Measurements from ENCODE around the gene KPNA2. TPM values are rescaled to one million over a fixed set of nuclear protein-coding genes. Genes with fewer than 3 reads are reported as not detected.

Gene KPNA2
- 10 to 100 TPM; 12.2 to 59.3 (median 23.3) TPM for total RNA-seq
- polyA plus RNA-seq = 10 to 100 TPM in 1 of 3 donors, 1 to 10 TPM in 2; 5.1 to 38.7 (median 8.5) TPM
- long read RNA-seq, donor 1, transcript KPNA2-201 (11 exons, 2,181 nt) = major isoform, 27 of 41 reads
- long read RNA-seq, donor 1, partial matches to known transcripts = 12 of 41 reads
- long read RNA-seq, donor 1, other reads (novel, unspliced or antisense) = 0 of 41 reads
- long read RNA-seq, donor 2, transcript KPNA2-201 (11 exons, 2,181 nt) = major isoform, 11 of 17 reads
- long read RNA-seq, donor 2, partial matches to known transcripts = 6 of 17 reads
- long read RNA-seq, donor 2, other reads (novel, unspliced or antisense) = 0 of 17 reads
- long read RNA-seq, donor 3, transcript KPNA2-201 (11 exons, 2,181 nt) = major isoform, 12 of 21 reads
- long read RNA-seq, donor 3, partial matches to known transcripts = 8 of 21 reads
- long read RNA-seq, donor 3, other reads (novel, unspliced or antisense) = 0 of 21 reads
- long read RNA-seq, donor 4, transcript KPNA2-201 (11 exons, 2,181 nt) = major isoform, 14 of 15 reads
- long read RNA-seq, donor 4, partial matches to known transcripts = 1 of 15 reads
- long read RNA-seq, donor 4, other reads (novel, unspliced or antisense) = 0 of 15 reads
- long read RNA-seq, donor 5, transcript KPNA2-201 (11 exons, 2,181 nt) = major isoform, 44 of 44 reads
- long read RNA-seq, donor 5, partial matches to known transcripts = 0 of 44 reads
- long read RNA-seq, donor 5, other reads (novel, unspliced or antisense) = 0 of 44 reads
- long read RNA-seq, donor 6, transcript KPNA2-201 (11 exons, 2,181 nt) = major isoform, 16 of 17 reads
- long read RNA-seq, donor 6, partial matches to known transcripts = 0 of 17 reads
- long read RNA-seq, donor 6, other reads (novel, unspliced or antisense) = 1 of 17 reads
- long read RNA-seq, donor 7, transcript KPNA2-201 (11 exons, 2,181 nt) = major isoform, 11 of 23 reads
- long read RNA-seq, donor 7, partial matches to known transcripts = 12 of 23 reads
- long read RNA-seq, donor 7, other reads (novel, unspliced or antisense) = 0 of 23 reads
- long read RNA-seq, donor 8, transcript KPNA2-201 (11 exons, 2,181 nt) = major isoform, 26 of 59 reads
- long read RNA-seq, donor 8, partial matches to known transcripts = 31 of 59 reads
- long read RNA-seq, donor 8, other reads (novel, unspliced or antisense) = 0 of 59 reads
- long read RNA-seq, donor 9, transcript KPNA2-201 (11 exons, 2,181 nt) = major isoform, 11 of 19 reads
- long read RNA-seq, donor 9, partial matches to known transcripts = 7 of 19 reads
- long read RNA-seq, donor 9, other reads (novel, unspliced or antisense) = 0 of 19 reads
- long read RNA-seq, donor 10, transcript KPNA2-201 (11 exons, 2,181 nt) = major isoform, 12 of 29 reads
- long read RNA-seq, donor 10, partial matches to known transcripts = 17 of 29 reads
- long read RNA-seq, donor 10, other reads (novel, unspliced or antisense) = 0 of 29 reads

- peaks cover 4 to 18% of the 10 kb centered on the region in 2 donors for H3K4me1 ChIP-seq (replicated peaks in 1 of 2)
- peak; percentile 95 to 98 (median 97) for DNase-seq
- H3K36me3 ChIP-seq (replicated peaks in 1 of 2) = peaks cover 0 to 17% of the 10 kb centered on the region in 2 donors
- 0 to 1% (median 0%) methylated on average over 11 to 68 of the region's 72 CpGs for WGBS, 4 donors
- H3K27me3 ChIP-seq = no peaks in the 10 kb centered on the region
- H3K4me3 ChIP-seq = peak within 1 kb of the TSS; percentile 33 to 88 (median 78)
- intact Hi-C loops (cut with DNase I) = no loop called here
- TF ChIP-seq POLR2A (IDR thresholded peaks at IDR 0.05) (peak; percentile 65 to 79), CTCF (IDR thresholded peaks at IDR 0.05) (peak in 1 of 6 experiments; percentile 2)
- H3K27ac ChIP-seq = peak within 1 kb of the TSS; percentile 65 to 85 (median 83)
- H3K9me3 ChIP-seq (replicated peaks in 1 of 3) = no peaks in the 10 kb centered on the region
Measured at GRCh38 chr17:68035523-68036303, at the start of gene KPNA2. Gene KPNA2 (plus strand): TSS chr17:68035735. CDS start chr17:68037133, 1,398 bp downstream.

- Histone ChIP-seq H3K4me3 (no peak overlapping the region), H3K27ac (no peak overlapping the region), H3K36me3 (replicated peaks in 1 of 2) (no peaks in the 10 kb centered on the region), H3K27me3 (no peaks in the 10 kb centered on the region), H3K9me3 (replicated peaks in 1 of 3) (no peaks in the 10 kb centered on the region), H3K4me1 (replicated peaks in 1 of 2) (peaks cover 15 to 24% of the 10 kb centered on the region in 2 donors)
- DNase-seq = no peak
- intact Hi-C loops (cut with DNase I) = no loop called here
- 93 to 96% (median 94%) methylated on average over 4 of the region's 4 CpGs for WGBS, 4 donors
- TF ChIP-seq CTCF (IDR thresholded peaks at IDR 0.05) (no peak), POLR2A (IDR thresholded peaks at IDR 0.05) (no peak)
Measured at GRCh38 chr17:67990909-67991308, 44.6 kb upstream of the KPNA2 start.

GRCh38 chr17:67992548-67993152 is 42.9 kb upstream of the KPNA2 start:
- Histone ChIP-seq H3K36me3 (replicated peaks in 1 of 2) (no peaks in the 10 kb centered on the region), H3K27ac (peak overlapping the region; percentile 62 to 97 (median 89)), H3K4me3 (peak overlapping the region; percentile 62 to 84 (median 66)), H3K9me3 (replicated peaks in 1 of 3) (no peaks in the 10 kb centered on the region), H3K27me3 (no peaks in the 10 kb centered on the region), H3K4me1 (replicated peaks in 1 of 2) (peaks cover 15 to 24% of the 10 kb centered on the region in 2 donors)
- TF ChIP-seq CTCF (IDR thresholded peaks at IDR 0.05) (no peak), POLR2A (IDR thresholded peaks at IDR 0.05) (no peak)
- WGBS, 4 donors = 7 to 16% (median 10%) methylated on average over 11 to 18 of the region's 18 CpGs
- intact Hi-C loops (cut with DNase I) = no loop called here
- DNase-seq = no peak

All from adrenal gland (tissue), 19 donors.